GM12875 (cell line): Measurements from ENCODE around the gene B3GAT3.

Source experiments
- H3K4me3 ChIP-seq: one replicate; pipeline ENCODE4 v1.5.1; 2011; ENCODE audit warnings: low read depth, low read length, control low read depth
- TF ChIP-seq, protein P1 (sequence below): IDR thresholded peaks from 2 replicates; pipeline ENCODE4 v1.5.1; 2011; ENCODE audit warnings: low read depth, mild to moderate bottlenecking, control low read depth, inconsistent platforms, low read length, moderate library complexity, borderline replicate concordance; ENCODE audit not compliant: insufficient read depth

Gene B3GAT3

DNA sequence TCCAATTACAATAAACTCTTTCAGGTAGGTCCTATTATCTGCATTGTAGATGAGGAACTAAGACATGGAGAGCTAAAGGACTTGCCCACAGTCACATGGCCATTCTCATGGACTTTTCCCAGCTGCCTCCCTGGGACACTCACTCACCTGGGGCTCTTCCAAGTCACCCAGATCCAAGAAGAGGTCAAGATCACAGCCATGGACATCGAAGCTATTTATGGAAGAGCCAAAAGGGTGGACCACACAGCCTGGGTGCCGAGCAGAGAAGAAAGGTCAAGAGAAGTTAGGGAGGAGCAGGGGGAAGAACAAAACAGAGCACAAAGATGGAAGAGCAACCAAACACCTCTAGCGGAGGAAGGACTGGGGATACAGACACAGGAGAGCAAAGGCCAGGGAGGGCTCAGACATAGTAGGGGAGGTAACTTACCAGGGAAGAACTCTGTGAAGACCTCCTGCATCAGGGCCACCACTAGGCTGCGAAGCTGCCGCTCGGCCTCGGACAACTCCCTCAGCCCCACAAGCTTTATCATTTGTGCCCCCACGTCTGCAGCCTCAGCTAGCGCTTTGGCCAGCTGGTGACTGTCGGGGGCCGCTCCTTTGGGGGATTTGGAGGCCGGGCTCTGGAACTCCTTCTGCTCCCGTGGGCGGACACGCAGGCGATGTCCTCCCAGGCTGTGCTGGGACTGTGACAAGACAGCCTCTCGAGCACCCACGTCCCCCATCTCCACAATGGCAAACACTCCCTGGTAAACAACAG, 40.6 kb downstream of the B3GAT3 start:
- H3K4me3 ChIP-seq, result no peak overlapping the region
- TF ChIP-seq, protein P1, sequence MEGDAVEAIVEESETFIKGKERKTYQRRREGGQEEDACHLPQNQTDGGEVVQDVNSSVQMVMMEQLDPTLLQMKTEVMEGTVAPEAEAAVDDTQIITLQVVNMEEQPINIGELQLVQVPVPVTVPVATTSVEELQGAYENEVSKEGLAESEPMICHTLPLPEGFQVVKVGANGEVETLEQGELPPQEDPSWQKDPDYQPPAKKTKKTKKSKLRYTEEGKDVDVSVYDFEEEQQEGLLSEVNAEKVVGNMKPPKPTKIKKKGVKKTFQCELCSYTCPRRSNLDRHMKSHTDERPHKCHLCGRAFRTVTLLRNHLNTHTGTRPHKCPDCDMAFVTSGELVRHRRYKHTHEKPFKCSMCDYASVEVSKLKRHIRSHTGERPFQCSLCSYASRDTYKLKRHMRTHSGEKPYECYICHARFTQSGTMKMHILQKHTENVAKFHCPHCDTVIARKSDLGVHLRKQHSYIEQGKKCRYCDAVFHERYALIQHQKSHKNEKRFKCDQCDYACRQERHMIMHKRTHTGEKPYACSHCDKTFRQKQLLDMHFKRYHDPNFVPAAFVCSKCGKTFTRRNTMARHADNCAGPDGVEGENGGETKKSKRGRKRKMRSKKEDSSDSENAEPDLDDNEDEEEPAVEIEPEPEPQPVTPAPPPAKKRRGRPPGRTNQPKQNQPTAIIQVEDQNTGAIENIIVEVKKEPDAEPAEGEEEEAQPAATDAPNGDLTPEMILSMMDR, result no peak

DNA sequence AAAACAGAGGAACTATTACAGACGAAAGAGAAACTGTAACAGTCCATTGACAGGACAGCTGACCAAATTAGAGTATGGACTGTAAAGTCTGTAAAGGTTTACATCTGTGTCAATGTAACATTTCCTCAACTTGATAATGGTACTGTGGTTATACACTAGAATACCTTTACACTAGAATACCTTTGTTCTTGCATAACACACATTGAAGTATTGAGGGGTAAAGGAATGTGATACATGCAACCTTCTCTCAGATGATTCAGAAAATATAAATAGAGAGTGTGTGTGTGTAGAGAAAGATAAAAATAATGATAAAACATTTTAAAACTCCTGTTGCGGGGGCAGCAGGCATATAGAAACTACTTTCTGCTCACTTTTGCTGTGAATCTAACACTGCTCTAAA, 42.5 kb downstream of the B3GAT3 start:
- H3K4me3 ChIP-seq, result no peak overlapping the region
- TF ChIP-seq, protein P1, result no peak

DNA sequence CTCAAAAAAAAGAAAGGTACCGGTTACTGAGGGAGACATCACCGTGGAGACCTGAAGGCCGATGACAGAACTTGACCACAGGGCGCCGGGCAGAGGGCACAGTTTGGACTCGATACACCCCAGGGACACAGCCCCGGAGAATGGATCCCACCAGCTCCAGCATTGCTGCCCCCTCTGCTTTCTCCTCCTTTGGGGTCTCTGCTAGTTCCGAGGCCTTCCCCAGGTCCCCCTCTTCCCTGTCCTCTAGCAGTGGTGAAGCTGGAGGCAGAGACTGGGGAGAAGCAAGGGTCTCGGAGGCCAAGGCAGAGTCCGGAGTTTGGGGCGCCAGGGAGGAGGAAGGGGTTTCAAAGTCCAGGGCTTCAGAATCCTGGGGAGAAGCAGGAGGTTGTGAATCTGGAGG, 43.2 kb downstream of the B3GAT3 start:
- TF ChIP-seq, protein P1, result no peak
- no peak overlapping the region for H3K4me3 ChIP-seq

DNA sequence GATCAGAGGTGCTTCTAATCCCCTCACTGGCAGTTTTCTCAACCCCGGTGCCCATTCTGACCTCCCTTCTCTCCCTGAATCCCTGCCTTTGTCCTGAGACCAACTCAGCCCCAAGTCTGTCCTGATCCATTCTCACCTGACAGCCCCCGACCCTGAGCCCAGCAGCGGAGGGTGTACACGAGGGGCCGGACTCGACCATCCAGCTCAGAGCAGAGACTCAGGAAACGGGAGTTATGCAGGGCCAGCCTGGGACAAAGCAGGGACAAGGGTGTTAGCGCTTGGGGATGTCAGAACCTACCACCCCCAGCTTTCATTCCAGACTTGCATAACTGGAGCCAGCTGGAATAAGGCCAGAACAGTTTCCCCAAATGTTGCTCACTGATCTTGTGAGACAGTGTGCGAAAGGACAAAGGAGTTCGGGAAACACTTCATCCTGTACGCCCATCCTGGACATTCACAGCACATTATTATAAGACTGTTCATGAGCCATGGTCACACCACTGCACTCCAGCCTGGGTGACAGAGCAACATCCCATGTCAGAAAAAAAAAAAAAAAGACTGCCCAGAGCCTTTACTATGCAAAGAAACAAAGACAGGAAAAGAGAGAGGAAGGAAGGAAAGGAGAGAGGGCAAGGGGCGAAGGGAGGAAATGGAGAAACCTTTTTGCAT, 44.6 kb downstream of the B3GAT3 start:
- TF ChIP-seq, protein P1, result no peak
- H3K4me3 ChIP-seq, result no peak overlapping the region

DNA sequence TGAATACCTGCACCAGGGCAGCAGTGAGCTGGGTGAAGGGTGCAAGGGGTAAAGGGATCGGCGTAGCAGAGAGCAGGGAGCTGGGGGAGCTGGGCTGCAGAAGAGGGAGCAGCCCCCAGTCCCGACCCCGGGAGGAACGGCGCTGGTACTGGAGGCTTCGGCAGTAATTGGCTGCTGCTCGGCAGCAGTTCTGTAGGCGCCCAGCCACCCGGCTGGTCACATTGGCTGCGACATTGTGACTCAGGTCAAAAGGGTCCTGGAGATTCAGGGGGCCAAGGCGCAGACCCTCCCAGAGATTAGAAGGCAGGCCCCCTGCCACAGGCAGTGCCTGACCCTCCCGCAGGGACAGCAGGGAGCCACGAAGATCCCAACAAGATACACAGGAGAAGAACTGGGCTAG, 45.9 kb downstream of the B3GAT3 start:
- TF ChIP-seq, protein P1, result no peak
- no peak overlapping the region for H3K4me3 ChIP-seq

DNA sequence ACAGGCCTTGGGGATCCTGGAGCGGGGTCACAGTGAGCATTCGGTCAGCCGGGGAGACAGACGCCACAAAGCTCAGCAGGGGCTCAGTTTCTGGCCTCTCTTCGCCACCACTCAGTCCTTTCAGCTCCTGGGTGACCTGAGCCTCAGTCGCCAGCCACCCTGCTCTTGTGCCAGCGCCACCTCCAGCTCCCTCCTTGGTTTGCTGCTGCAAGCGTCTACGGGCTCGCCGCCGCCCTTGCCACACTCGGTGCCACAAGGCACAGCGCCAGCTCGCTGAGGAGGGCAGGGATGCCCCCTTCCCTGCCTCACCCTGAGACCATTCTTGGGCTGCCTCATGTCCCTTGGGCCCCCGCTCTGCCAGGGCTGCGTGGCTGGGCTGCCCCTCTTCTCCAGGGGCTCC, 46.6 kb downstream of the B3GAT3 start:
- peak overlapping the region; percentile 60 for H3K4me3 ChIP-seq
- TF ChIP-seq, protein P1, result no peak

DNA sequence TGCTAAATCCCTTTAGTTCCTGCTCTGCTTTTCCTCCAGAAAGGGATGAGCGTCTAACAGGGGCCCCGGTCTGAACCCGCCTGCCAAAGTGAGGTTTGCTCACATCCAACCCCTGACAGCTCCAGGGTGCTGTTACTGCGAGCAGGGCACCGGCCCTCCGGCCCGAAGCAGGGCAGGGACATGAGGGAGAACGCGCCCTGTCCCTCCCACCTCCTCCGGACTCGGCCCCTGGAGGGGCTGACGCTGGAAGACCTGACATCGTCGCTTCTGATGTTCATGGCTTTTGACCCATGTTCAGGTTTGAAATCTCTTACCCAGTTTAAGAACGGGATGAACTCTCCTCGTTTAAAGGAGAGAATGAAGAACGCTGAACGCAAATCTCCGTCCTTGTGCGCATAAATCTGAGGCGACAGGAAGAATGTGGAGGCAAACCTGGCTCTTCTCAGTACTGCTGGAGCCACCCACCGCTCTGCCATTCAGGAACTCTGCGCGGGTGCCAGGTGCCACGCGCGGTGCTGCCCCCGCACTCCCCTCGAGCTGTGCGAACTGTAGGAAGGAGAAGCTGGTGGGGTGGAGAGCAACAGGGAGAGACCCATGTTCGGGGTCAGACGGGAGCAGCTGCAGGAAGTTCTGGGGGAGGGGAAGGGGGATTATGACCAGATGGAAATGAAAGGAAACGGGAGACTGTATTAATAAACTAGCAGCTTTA, 47.3 kb downstream of the B3GAT3 start:
- TF ChIP-seq, protein P1, result no peak

More for the DNA sequence above, 47.3 kb downstream of the B3GAT3 start:
- peak overlapping the region; percentile 60 for H3K4me3 ChIP-seq
